K562 (cell line): Measurements from ENCODE around the gene PHF24.

Source experiments
- ARID2 ChIP-seq: fragments of 450-650 bp; IDR thresholded peaks from 2 replicates; pipeline ENCODE4 v1.6.1; 2017; ENCODE audit warnings: antibody characterized with exemption, mild to moderate bottlenecking
- CCNT2 ChIP-seq: IDR thresholded peaks from 2 replicates; pipeline ENCODE4 v1.6.1; 2011; ENCODE audit warnings: borderline replicate concordance, low read depth, mild to moderate bottlenecking, moderate library complexity, mixed read lengths, low read length; ENCODE audit not compliant: insufficient read length; ENCODE audit errors: extremely low read depth
- CTCF ChIP-seq, 3 experiments: IDR thresholded peaks in 2 of 3; conservative IDR thresholded peaks in 1 of 3; 2 replicates each; pipeline ENCODE4 v1.5.1; 2011 to 2012; ENCODE audit warnings: low read length in 3 of 3, mild to moderate bottlenecking in 3 of 3, control low read depth in 2 of 3, improper control_type of control experiment in 1 of 3, inconsistent platforms in 1 of 3, low read depth in 1 of 3, mixed read lengths in 1 of 3, moderate library complexity in 1 of 3; ENCODE audit not compliant: insufficient read depth in 2 of 3
- EP300 ChIP-seq: IDR thresholded peaks from 2 replicates; pipeline ENCODE4 v1.6.1; 2012; ENCODE audit warnings: low read length, improper control_type of control experiment
- ERF ChIP-seq: fragments of 450-650 bp; formaldehyde crosslinking; IDR thresholded peaks from 2 replicates; pipeline ENCODE4 v1.4.0; 2020; ENCODE audit warnings: mild to moderate bottlenecking, mixed read lengths
- FOXA1 ChIP-seq: fragments of 450-650 bp; IDR thresholded peaks from 2 replicates; pipeline ENCODE4 v1.6.1; 2016; ENCODE audit warnings: mild to moderate bottlenecking, borderline replicate concordance
- HMGXB4 ChIP-seq: sonication (generic); formaldehyde crosslinking; IDR thresholded peaks from 2 replicates; pipeline ENCODE4 v1.8.1; 2023; ENCODE audit warnings: mild to moderate bottlenecking, missing genetic modification reagents
- PYGO2 ChIP-seq: fragments of 450-650 bp; IDR thresholded peaks from 2 replicates; pipeline ENCODE4 v1.6.1; 2016; ENCODE audit warnings: mild to moderate bottlenecking, missing genetic modification characterization, moderate library complexity, missing compliant biosample characterization
- THRB ChIP-seq: fragments of 450-650 bp; formaldehyde crosslinking; conservative IDR thresholded peaks from 2 replicates; pipeline ENCODE4 v1.4.0; 2022; ENCODE audit warnings: mild to moderate bottlenecking, missing genetic modification characterization
- ZBTB34 ChIP-seq: fragments of 250-450 bp; sonication (Bioruptor Pico); IDR thresholded peaks from 2 replicates; pipeline ENCODE4 v1.8.0; 2021; ENCODE audit warnings: mild to moderate bottlenecking, moderate library complexity
- ZBTB49 ChIP-seq: sonication (generic); formaldehyde crosslinking; IDR thresholded peaks from 2 replicates; pipeline ENCODE4 v1.8.0; 2022; ENCODE audit warnings: missing genetic modification reagents, mild to moderate bottlenecking, borderline replicate concordance
- ZNF764 ChIP-seq: fragments of 250-450 bp; sonication (Bioruptor Pico); IDR thresholded peaks from 2 replicates; pipeline ENCODE4 v1.4.0; 2020; ENCODE audit warnings: low read depth, mild to moderate bottlenecking, moderate library complexity

GRCh38 chr9:34989946-34990635 lies 32.0 kb downstream of the PHF24 start:
- TF ChIP-seq ERF (CRISPR knock-in tag) (no peak), PYGO2 (tag) (no peak), CTCF (IDR thresholded peaks at IDR 0.05 in 2 of 3, conservative IDR thresholded peaks at IDR 0.05 in 1 of 3; ENCODE audit: insufficient read depth in 2 of 3, low read depth in 1 of 3, low read length in 3 of 3) (no peak), FOXA1 (no peak), EP300 (no peak), ZBTB49 (CRISPR knock-in tag) (no peak), THRB (CRISPR knock-in tag) (no peak), HMGXB4 (CRISPR knock-in tag) (no peak), ZBTB34 (CRISPR knock-in tag) (no peak), CCNT2 (no peak), ARID2 (no peak), ZNF764 (CRISPR knock-in tag) (no peak)
